GM19328 (cell line): ENCODE measurements around the gene SNX14.

Source experiments
- ATAC-seq: cut with Tn5 transposase; IDR thresholded peaks from one replicate; pipeline ENCODE4 v1.9.1; 2021; ENCODE audit warnings: mild to moderate bottlenecking, moderate library complexity; ENCODE audit not compliant: unreplicated experiment

The SNX14 gene

GRCh38 chr6:85516168-85516567, 77.5 kb downstream of the SNX14 start:
- ATAC-seq = no peak

DNA sequence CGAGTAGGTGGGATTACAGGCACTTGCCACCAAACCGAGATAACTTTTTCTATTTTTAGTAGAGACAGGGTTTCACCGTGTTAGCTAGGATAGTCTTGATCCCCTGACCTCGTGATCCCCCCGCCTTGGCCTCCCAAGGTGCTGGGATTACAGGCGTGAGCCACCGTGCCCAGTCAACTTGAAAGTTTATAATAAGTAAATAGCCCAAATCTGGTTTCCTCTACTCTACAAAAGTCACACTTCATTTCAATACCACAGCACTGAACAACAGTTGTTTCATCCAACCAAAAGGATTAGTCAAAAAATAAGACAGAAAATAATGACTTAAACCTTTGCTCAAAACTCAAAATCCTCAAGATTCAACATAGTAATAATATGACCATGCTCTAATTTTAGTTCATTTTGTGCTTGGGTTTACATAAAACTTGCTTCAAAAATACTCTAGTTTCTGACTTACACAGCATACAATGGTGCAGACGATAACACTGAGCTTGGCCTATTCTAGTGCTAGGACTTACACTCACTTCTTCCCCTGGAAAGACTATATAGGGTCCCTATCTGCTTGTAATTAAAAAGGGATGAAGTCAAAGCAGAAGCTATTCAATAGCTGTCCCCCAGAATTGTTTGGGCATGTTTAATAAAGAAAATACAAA, 87.1 kb downstream of the SNX14 start:
- no peak for ATAC-seq

GRCh38 chr6:85498596-85499258, 94.9 kb downstream of the SNX14 start:
- no peak for ATAC-seq

- ATAC-seq = no peak
These were observed 96.8 kb downstream of the SNX14 start for GRCh38 chr6:85496856-85497255.

GRCh38 chr6:85496009-85496579, 97.6 kb downstream of the SNX14 start:
- no peak for ATAC-seq

DNA sequence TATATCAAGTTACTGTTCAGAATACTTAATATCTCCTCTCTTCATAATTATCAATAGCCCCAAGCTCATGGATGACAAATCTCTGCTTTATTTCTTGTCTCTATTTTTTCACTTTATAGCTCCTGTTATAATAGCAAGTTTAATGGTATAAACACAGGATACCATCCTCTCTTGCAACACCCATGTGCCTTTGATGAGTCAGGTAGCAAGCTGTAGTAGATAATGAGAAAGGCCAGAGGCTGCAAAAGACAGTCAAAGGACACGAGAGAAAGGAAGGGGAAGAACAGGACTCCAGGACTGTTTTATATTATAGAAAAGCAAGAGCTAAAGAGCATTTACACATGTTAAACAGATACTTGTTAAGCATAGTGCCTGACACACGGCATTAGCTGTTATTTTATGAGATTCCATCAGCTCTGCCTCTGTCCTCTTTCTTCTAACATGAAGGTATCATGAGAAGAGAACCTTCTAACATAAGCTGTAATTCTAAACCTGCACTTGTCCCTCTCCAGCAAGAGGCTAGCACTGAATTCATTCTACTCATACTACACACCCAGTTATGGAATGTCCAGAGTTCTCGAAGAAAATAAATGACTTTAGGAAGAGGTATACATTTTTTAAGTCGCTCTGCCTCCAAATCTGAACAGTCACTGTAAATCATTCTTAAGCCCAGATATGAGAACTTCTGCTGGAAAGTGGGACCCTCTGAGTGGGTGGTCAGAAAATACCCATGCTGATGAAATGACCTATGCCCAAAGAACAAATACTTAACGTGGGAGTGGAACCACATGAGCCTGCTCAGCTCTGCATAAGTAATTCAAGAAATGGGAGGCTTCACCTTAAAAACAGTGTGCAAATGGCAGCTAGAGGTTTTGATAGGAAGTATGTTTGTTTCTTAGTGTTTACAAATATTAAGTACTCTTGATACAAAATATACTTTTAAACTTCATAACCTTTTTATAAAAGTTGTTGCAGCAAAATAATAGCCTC, 98.8 kb downstream of the SNX14 start:
- ATAC-seq = no peak

DNA sequence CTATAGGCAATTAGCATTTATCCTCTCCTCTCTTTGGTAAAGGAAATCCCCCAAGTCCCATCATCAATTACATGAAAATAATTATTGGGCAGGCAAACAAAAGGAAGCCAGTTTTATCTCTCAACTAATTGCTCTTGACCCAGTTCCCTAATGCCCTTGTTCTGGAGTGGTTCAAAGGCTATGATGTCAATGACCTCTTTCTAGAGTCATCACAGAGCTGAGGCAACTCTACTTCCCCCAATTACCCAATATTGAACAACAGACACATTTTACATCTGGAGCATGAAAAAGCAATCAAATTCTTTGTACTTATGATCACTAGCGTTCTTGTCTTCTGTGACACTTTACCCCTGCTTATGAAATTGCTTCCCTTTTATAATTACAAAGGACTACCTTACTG, 100.3 kb downstream of the SNX14 start:
- no peak for ATAC-seq

- no peak for ATAC-seq
These were observed 103.0 kb downstream of the SNX14 start for GRCh38 chr6:85490516-85491248.

- no peak for ATAC-seq
These were observed 108.7 kb downstream of the SNX14 start for GRCh38 chr6:85484948-85485347.

GRCh38 chr6:85483846-85484245, 109.8 kb downstream of the SNX14 start:
- no peak for ATAC-seq

GRCh38 chr6:85482905-85483700, 110.6 kb downstream of the SNX14 start:
- ATAC-seq = peak; percentile 80

DNA sequence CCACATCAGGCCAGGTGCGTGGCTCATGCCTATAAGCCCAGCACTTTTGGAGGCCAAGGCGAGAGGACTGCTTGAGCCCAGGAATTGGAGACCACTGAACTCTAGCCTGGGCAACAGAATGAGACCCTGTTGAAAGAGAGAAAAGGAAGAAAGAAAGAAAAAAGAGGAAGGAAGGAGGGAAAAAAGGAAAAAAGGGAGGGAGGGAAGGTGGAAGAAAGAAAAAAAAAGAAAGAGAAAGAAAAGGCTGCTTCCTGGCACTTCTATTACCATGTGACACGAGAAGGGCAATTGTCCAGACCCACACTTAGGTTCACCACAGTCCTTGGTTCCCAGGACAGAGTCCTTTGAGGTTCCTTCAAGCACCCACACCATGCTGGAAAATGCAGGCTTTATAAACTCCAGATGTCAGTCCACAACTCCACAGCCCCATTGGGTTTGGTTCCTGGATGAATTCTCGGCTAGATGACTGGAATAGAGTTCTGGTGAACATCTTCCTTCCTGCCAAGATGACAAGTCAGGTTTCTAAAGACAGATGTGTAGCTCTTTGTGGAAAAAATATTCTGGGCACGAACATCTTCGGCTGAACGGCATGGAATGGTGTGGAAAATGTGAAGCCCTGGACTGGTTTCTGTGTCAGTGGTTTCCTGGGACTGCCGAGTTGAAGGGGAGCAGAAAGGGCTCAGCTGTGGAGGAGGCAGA, 111.3 kb downstream of the SNX14 start:
- ATAC-seq = peak; percentile 11

- no peak for ATAC-seq
These were observed 114.5 kb downstream of the SNX14 start for GRCh38 chr6:85479208-85479607.

DNA sequence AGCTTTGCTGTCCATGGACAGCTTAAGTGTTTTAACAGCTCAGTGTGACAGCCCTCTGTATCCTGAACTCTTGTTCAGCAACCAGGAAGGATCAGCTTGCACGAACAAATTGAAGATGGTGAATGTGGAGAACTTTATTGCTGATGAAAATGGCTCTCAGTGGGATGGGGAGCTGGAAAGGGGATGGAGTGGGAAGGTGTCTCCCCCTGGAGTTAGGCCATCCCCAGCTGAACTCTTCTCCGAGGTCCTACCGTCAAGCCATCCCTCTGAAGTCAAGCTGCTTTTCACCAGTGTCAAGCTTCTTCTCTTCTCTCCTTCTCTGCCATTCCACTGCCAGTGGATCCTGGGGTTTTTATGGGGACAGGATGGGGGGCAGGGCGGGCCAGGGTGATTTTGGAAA, 117.1 kb downstream of the SNX14 start:
- ATAC-seq = no peak

DNA sequence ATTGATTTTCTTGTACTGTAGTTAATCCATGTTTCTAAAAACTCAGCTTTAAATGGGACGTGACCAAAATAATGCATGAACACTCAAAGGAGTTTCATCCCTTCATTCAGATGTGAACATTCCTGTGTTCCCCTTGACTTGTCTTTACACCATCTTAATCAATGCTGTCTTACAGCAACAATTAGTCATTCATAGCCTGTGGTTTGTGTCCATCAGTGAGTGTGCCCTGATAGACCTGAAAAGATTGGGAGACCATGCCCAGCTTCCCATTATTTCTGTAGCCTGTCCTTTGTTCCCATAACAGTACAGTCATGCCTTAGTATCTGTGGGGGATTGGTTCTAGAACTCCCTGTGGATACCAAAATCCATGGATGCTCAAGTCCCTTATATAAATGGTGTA, 119.9 kb downstream of the SNX14 start:
- ATAC-seq = no peak

GRCh38 chr6:85472744-85473143, 120.9 kb downstream of the SNX14 start:
- ATAC-seq = no peak

GRCh38 chr6:85470023-85470410, 123.6 kb downstream of the SNX14 start:
- no peak for ATAC-seq

DNA sequence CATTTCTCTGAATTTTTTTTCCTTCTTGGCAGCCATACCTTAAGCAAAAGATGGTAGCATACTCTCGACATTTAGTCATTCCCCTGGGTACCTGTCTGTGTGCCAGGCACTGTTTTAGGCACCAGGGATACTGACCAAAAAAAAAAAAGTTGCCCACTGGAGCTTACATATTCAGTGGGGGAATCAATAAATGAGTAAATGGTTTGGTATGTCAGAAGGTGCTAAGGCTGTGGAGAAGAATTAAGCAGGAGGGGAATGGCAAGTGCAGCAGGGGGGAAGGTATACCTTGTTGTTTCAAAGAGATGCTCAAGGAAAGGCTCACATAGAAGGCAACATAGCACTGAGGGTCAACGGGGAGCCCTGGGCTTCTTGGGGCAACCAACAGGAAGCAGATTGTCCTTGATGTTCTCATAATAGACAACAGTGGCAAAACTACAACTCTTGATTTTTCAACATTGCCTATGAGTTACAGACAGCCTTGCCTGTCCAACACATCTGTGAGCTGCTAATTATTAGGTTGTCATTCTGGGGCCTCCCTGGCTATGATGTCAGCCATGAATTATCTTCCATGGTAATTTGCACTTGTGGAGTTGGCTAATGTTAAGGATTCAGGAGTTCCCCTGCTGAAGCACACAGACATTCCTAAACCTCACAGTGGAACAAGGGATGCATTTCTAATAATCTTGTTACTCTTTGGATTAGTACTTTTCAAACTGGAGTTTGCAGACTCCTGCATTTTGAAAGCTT, 124.2 kb downstream of the SNX14 start:
- no peak for ATAC-seq

- ATAC-seq = no peak
These were observed 125.3 kb downstream of the SNX14 start for GRCh38 chr6:85468326-85468725.
